GM20000 (cell line): ENCODE data around the gene ENPP7.

Experiments used
- DNase-seq: peaks from one replicate; pipeline ENCODE4 v3.0.0; 2012; ENCODE audit warnings: low spot score
- TF ChIP-seq, protein P1 (sequence below): IDR thresholded peaks from 2 replicates; pipeline ENCODE4 v1.5.1; 2012; ENCODE audit warnings: mild to moderate bottlenecking, control low read depth; ENCODE audit errors: extremely low read depth, missing control alignments

ENPP7 gene

DNA sequence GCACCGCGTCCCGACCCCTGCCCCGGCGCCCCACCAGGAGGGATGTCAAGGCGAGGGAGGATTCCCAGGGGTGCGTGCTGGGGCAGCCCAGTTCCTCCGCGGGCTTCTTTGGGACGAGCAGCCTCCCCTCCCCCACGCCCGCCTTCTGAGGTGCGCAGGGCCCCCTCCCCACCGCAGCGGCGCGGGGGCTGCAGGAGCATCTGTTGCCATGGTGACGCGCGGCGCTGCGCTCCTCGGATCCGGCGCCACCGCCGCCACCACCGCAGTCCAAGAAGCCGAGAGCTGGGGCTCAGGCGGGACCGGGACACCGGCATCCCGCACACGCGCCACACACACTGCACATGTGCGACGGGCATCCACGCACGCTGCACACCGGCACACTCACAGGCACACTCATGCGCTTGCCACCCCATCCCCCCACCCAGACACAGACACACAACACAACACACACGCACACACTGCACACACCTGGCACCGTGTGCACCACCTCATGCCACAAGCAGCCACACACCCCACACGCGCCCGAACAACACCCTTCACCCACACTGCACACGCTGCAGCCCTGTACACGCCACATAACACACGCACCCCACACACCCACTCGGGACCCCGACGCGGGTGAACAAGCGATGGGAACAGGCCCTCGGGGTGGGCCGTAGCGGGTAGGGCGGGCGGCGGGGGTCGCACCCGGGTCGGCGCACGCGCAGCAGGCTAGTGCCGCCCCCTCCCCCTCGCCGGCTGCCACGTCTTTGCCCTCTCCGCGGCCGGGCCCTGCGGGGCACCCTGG lies 17.0 kb downstream of the ENPP7 start:
- TF ChIP-seq, protein P1, sequence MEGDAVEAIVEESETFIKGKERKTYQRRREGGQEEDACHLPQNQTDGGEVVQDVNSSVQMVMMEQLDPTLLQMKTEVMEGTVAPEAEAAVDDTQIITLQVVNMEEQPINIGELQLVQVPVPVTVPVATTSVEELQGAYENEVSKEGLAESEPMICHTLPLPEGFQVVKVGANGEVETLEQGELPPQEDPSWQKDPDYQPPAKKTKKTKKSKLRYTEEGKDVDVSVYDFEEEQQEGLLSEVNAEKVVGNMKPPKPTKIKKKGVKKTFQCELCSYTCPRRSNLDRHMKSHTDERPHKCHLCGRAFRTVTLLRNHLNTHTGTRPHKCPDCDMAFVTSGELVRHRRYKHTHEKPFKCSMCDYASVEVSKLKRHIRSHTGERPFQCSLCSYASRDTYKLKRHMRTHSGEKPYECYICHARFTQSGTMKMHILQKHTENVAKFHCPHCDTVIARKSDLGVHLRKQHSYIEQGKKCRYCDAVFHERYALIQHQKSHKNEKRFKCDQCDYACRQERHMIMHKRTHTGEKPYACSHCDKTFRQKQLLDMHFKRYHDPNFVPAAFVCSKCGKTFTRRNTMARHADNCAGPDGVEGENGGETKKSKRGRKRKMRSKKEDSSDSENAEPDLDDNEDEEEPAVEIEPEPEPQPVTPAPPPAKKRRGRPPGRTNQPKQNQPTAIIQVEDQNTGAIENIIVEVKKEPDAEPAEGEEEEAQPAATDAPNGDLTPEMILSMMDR = no peak
- no peak for DNase-seq

DNA sequence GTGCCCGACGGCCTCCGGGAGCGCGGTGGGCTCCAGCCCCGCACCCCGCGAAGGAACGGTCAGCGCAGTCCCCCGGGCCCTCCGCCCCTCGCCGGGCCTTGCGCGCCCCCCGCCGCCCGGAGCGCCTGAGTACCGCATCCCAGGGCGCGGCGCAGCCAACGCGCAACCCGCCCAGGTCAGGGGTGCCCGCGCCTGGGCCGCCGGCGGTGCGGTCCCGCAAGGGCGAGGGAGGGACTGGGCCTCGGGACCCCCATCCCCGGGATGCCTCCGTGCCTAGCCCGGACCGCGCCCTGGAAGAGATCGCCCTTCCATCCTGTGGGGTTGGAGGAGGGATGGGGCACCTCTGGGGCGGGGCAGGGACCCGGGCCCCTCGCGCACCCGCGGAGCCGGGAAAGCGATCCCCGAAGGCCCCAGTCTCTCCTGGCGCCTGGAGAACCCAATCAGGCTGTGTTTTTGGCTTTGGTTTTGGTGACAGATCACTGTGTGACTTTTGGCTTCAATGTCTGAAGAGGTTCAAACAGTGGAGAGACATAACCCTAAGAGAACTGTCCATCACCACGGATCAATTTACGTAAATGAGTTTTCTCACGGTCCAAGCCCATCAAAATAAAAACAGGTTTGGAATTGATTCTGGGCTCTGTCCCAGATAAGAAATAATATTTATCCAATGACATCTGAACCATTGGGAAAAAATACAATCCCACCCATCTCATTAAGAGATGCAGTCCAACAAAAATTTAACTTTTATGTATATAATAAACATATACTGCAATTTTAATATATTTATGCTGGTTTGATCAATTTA lies 17.8 kb downstream of the ENPP7 start:
- TF ChIP-seq, protein P1 = no peak
- DNase-seq = no peak

DNA sequence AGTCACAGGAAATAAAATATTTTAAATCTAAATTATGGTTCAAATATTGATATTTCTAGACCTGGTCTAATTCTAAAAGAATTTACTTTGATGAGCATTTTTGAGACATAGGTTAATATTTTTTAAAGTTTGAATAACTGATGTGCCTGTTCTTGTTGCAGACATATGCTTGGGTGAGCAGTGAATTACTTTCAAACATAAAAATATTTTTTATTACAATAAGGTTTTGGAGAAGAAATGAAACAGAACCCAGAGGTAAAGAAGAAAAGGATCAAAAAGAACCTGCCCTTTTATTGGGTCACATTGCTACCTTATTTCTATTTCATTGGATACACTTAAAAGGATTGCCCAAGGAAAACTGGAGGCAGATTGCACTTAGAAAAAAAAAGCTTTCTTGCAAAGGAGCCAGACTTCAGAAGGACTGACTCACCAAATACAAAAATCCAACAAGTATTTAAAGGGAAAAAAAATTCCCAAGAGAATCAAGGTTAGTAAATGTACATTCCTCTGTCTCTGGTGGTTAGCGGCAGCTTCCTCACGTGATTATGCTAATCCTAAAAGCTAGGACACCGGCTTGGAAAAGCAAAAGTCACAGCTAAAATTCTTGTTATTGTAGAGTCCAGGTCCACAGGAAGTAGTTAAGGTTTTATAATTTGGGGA lies 18.5 kb downstream of the ENPP7 start:
- DNase-seq = no peak
- TF ChIP-seq, protein P1 = no peak

DNA sequence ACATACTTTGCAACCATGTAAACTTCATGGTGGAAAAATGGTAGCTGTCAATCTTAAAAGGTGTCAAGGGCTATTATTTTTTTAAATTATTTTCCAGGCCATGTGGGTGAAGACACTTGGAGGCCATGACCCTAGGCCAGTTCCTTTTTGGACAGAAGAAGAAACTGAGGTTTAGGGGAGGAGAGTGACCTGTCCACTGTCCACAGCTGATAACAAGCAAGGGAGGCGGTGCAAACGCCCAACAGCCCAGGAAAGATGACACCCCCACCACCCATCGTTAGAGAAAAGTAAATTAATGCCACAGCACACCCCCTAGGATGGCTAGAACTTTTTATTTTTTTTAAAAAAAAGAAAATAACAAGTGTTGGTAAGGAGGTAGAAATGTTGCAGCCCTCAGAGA lies 19.2 kb downstream of the ENPP7 start:
- TF ChIP-seq, protein P1 = no peak
- no peak for DNase-seq

DNA sequence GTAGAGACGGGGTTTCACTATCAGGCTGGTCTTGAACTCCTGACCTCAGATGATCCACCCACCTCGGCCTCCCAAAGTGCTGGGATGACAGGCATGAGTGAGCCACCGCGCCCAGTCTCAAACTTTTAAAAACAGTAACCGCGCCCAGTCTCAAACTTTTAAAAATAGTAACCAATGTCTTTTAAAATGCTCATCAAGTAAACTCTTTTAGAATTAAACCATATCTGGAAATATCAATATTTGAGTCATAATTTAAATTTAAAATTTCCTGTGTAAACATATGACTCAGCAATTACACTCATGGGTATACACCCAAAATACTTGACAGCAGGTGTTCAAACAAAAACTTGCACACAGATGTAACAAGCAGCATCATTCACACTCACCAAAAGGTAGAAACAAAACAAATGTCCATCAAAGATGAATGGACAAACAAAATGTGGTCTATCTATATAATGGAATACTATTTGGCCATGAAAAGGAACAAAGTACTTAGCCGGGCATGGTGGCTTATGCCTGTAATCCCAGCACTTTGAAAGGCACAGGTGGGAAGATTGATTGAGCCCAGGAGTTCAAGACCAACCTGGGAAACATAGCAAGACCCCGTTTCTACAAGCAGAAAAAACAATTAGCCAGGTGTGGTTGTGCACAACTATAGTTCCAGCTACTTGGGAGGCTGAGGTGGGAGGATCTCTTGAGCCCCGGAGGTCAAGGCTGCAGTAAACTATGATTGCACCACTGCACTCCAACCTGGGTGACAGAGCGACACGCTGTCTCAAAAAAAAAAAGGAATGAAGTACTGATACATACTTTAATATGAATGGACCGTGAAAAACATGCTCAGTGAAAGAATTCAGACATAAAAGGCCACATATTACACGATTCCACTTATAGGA lies 20.2 kb downstream of the ENPP7 start:
- no peak for DNase-seq
- TF ChIP-seq, protein P1 = no peak

DNA sequence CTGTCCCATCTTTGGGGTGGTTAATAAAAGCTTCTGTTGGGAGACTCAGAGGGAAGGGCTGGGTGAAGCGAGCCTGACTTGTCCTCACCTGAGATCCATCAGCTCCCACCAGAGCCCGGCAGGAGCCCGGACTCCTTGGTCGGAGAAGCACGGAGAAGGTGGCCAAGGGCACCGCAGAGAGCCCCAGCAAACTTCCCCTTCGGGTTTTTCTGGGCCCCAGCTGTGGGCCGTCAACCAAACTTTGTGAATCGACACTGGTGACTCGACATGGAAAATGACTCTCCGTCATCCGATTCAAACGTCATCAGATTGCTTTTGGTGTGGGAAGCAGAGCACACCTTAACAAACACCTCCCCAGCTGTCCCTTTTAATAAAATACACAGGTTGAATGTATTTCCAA lies 21.4 kb downstream of the ENPP7 start:
- TF ChIP-seq, protein P1 = no peak
- DNase-seq = no peak
